ENCODE measurements around the gene POGLUT2. TPM values are rescaled to one million over a fixed set of nuclear protein-coding genes. Genes with fewer than 3 reads are reported as not detected.

Gene POGLUT2
- total and polyA plus RNA-seq, 4 experiments from 2014 or later, result 0.48 to 1.9 (median 1.3) TPM

- Mint-ChIP-seq H3K4me1 (peaks cover 13 to 41% (median 31%) of the 10 kb centered on the region in 4 donors), H3K4me3 (no peak overlapping the region), H3K36me3 (peaks cover 6 to 8% of the 10 kb centered on the region in 2 donors), H3K9me3 (no peaks in the 10 kb centered on the region), H3K27ac (peak overlapping the region in 4 of 7 donors; percentile 0 to 71 (median 2)), H3K27me3 (no peaks in the 10 kb centered on the region)
- Histone ChIP-seq H3K27me3 (ENCODE audit: insufficient read depth, low read length) (no peaks in the 10 kb centered on the region), H3K9me3 (ENCODE audit: control insufficient read depth in 1 of 2, low read length in 2 of 2) (no peaks in the 10 kb centered on the region), H3K36me3 (ENCODE audit: insufficient read depth, low read length) (no peaks in the 10 kb centered on the region), H3K27ac (ENCODE audit: low read depth, low read length) (no peak overlapping the region), H3K4me3 (ENCODE audit: low read length in 2 of 2) (no peak overlapping the region), H3K4me1 (ENCODE audit: insufficient read depth, low read length) (peaks cover 18% of the 10 kb centered on the region)
- CTCF ChIA-PET (ENCODE audit: partially characterized antibody), result interaction anchor here (0.9 to 2.3 kb wide), 5 partner anchors 31 to 190 kb away, joined by 4 to 8 read pairs (median 4); no protein-coding TSS in a partner anchor
- POLR2A ChIA-PET (ENCODE audit: partially characterized antibody), result no interaction called here
- no peak for DNase-seq
- intact Hi-C loops (cut with micrococcal nuclease), result no loop called here
These were observed 29.1 kb downstream of the POGLUT2 start for GRCh38 chr13:102769679-102770078.

- Histone ChIP-seq H3K27me3 (ENCODE audit: insufficient read depth, low read length) (no peaks in the 10 kb centered on the region), H3K4me3 (ENCODE audit: low read length in 2 of 2) (no peak overlapping the region), H3K27ac (ENCODE audit: low read depth, low read length) (no peak overlapping the region), H3K36me3 (ENCODE audit: insufficient read depth, low read length) (no peaks in the 10 kb centered on the region), H3K9me3 (ENCODE audit: control insufficient read depth in 1 of 2, low read length in 2 of 2) (no peaks in the 10 kb centered on the region), H3K4me1 (ENCODE audit: insufficient read depth, low read length) (peaks cover 14% of the 10 kb centered on the region)
- H3K4me3 Mint-ChIP-seq, result no peak overlapping the region
- ChIA-PET POLR2A (ENCODE audit: partially characterized antibody) (interaction anchor here (0.7 kb wide), 1 partner anchor 10 kb away, joined by 3 read pairs; no protein-coding TSS in a partner anchor), CTCF (ENCODE audit: partially characterized antibody) (interaction anchor here (0.9 to 2.3 kb wide), 4 partner anchors 32 to 189 kb away, joined by 4 to 8 read pairs (median 5); no protein-coding TSS in a partner anchor)
- peaks cover 6 to 7% of the 10 kb centered on the region in 2 donors for H3K36me3 Mint-ChIP-seq
- H3K27ac Mint-ChIP-seq, result no peak overlapping the region
- H3K27me3 Mint-ChIP-seq, result no peaks in the 10 kb centered on the region
- DNase-seq, result no peak
- peaks cover 13 to 33% (median 26%) of the 10 kb centered on the region in 4 donors for H3K4me1 Mint-ChIP-seq
- intact Hi-C loops (cut with micrococcal nuclease), result no loop called here
- no peaks in the 10 kb centered on the region for H3K9me3 Mint-ChIP-seq
These were observed 29.9 kb downstream of the POGLUT2 start for GRCh38 chr13:102768909-102769308.

GRCh38 chr13:102763741-102764140 lies 35.0 kb downstream of the POGLUT2 start:
- ChIA-PET POLR2A (ENCODE audit: partially characterized antibody) (no interaction called here), CTCF (ENCODE audit: partially characterized antibody) (no interaction called here)
- H3K27me3 ChIP-seq (ENCODE audit: insufficient read depth, low read length), result no peaks in the 10 kb centered on the region
- Mint-ChIP-seq H3K27me3 (no peaks in the 10 kb centered on the region), H3K36me3 (peaks cover 3 to 6% of the 10 kb centered on the region in 2 donors), H3K27ac (no peak overlapping the region), H3K4me3 (no peak overlapping the region), H3K4me1 (no peaks in the 10 kb centered on the region), H3K9me3 (no peaks in the 10 kb centered on the region)
- H3K36me3 ChIP-seq (ENCODE audit: insufficient read depth, low read length), result no peaks in the 10 kb centered on the region
- H3K27ac ChIP-seq (ENCODE audit: low read depth, low read length), result no peak overlapping the region
- no peaks in the 10 kb centered on the region for H3K4me1 ChIP-seq (ENCODE audit: insufficient read depth, low read length)
- no peak for DNase-seq
- H3K9me3 ChIP-seq (ENCODE audit: control insufficient read depth in 1 of 2, low read length in 2 of 2), result no peaks in the 10 kb centered on the region
- no peak overlapping the region for H3K4me3 ChIP-seq (ENCODE audit: low read length in 2 of 2)
- intact Hi-C loops (cut with micrococcal nuclease), result no loop called here

GRCh38 chr13:102761071-102761470 lies 37.7 kb downstream of the POGLUT2 start:
- no peaks in the 10 kb centered on the region for H3K27me3 Mint-ChIP-seq
- no peaks in the 10 kb centered on the region for H3K27me3 ChIP-seq (ENCODE audit: insufficient read depth, low read length)
- CTCF ChIA-PET (ENCODE audit: partially characterized antibody), result no interaction called here
- H3K4me1 Mint-ChIP-seq, result no peaks in the 10 kb centered on the region
- POLR2A ChIA-PET (ENCODE audit: partially characterized antibody), result no interaction called here
- H3K9me3 ChIP-seq (ENCODE audit: control insufficient read depth in 1 of 2, low read length in 2 of 2), result no peaks in the 10 kb centered on the region
- no peak overlapping the region for H3K27ac Mint-ChIP-seq
- H3K27ac ChIP-seq (ENCODE audit: low read depth, low read length), result no peak overlapping the region
- H3K4me3 ChIP-seq (ENCODE audit: low read length in 2 of 2), result no peak overlapping the region
- no peaks in the 10 kb centered on the region for H3K9me3 Mint-ChIP-seq
- no peak for DNase-seq
- no peaks in the 10 kb centered on the region for H3K36me3 ChIP-seq (ENCODE audit: insufficient read depth, low read length)
- no peaks in the 10 kb centered on the region for H3K36me3 Mint-ChIP-seq
- H3K4me1 ChIP-seq (ENCODE audit: insufficient read depth, low read length), result no peaks in the 10 kb centered on the region
- no peak overlapping the region for H3K4me3 Mint-ChIP-seq
- intact Hi-C loops (cut with micrococcal nuclease), result no loop called here

GRCh38 chr13:102758842-102759241 lies 39.9 kb downstream of the POGLUT2 start:
- H3K27me3 Mint-ChIP-seq, result no peaks in the 10 kb centered on the region
- no peak overlapping the region for H3K4me3 ChIP-seq (ENCODE audit: low read length in 2 of 2)
- H3K4me3 Mint-ChIP-seq, result no peak overlapping the region
- H3K36me3 ChIP-seq (ENCODE audit: insufficient read depth, low read length), result no peaks in the 10 kb centered on the region
- POLR2A ChIA-PET (ENCODE audit: partially characterized antibody), result no interaction called here
- H3K36me3 Mint-ChIP-seq, result no peaks in the 10 kb centered on the region
- H3K27ac ChIP-seq (ENCODE audit: low read depth, low read length), result no peak overlapping the region
- H3K4me1 Mint-ChIP-seq, result no peaks in the 10 kb centered on the region
- no peaks in the 10 kb centered on the region for H3K4me1 ChIP-seq (ENCODE audit: insufficient read depth, low read length)
- no peaks in the 10 kb centered on the region for H3K27me3 ChIP-seq (ENCODE audit: insufficient read depth, low read length)
- no peak for DNase-seq
- H3K27ac Mint-ChIP-seq, result no peak overlapping the region
- CTCF ChIA-PET (ENCODE audit: partially characterized antibody), result interaction anchor here (1.0 kb wide), 1 partner anchor 112 kb away, joined by 4 read pairs; no protein-coding TSS in a partner anchor
- intact Hi-C loops (cut with micrococcal nuclease), result no loop called here
- H3K9me3 Mint-ChIP-seq, result peaks cover 0 to 2% (median 0%) of the 10 kb centered on the region in 8 donors
- no peaks in the 10 kb centered on the region for H3K9me3 ChIP-seq (ENCODE audit: control insufficient read depth in 1 of 2, low read length in 2 of 2)

- no peak overlapping the region for H3K27ac Mint-ChIP-seq
- POLR2A ChIA-PET (ENCODE audit: partially characterized antibody), result no interaction called here
- DNase-seq, result no peak
- H3K4me3 ChIP-seq (ENCODE audit: low read length in 2 of 2), result no peak overlapping the region
- peaks cover 0 to 4% (median 0%) of the 10 kb centered on the region in 8 donors for H3K9me3 Mint-ChIP-seq
- no peaks in the 10 kb centered on the region for H3K9me3 ChIP-seq (ENCODE audit: control insufficient read depth in 1 of 2, low read length in 2 of 2)
- H3K36me3 Mint-ChIP-seq, result no peaks in the 10 kb centered on the region
- H3K4me1 ChIP-seq (ENCODE audit: insufficient read depth, low read length), result no peaks in the 10 kb centered on the region
- no peak overlapping the region for H3K4me3 Mint-ChIP-seq
- CTCF ChIA-PET (ENCODE audit: partially characterized antibody), result no interaction called here
- H3K27ac ChIP-seq (ENCODE audit: low read depth, low read length), result no peak overlapping the region
- H3K27me3 ChIP-seq (ENCODE audit: insufficient read depth, low read length), result no peaks in the 10 kb centered on the region
- no peaks in the 10 kb centered on the region for H3K36me3 ChIP-seq (ENCODE audit: insufficient read depth, low read length)
- no peaks in the 10 kb centered on the region for H3K4me1 Mint-ChIP-seq
- intact Hi-C loops (cut with micrococcal nuclease), result no loop called here
- no peaks in the 10 kb centered on the region for H3K27me3 Mint-ChIP-seq
These were observed 41.8 kb downstream of the POGLUT2 start for GRCh38 chr13:102757006-102757405.

GRCh38 chr13:102751886-102752285 lies 46.9 kb downstream of the POGLUT2 start:
- no peaks in the 10 kb centered on the region for H3K4me1 ChIP-seq (ENCODE audit: insufficient read depth, low read length)
- DNase-seq, result no peak
- Mint-ChIP-seq H3K27me3 (peaks cover 2 to 11% of the 10 kb centered on the region in 2 donors), H3K4me3 (no peak overlapping the region), H3K36me3 (peaks cover 0 to 4% of the 10 kb centered on the region in 2 donors), H3K27ac (no peak overlapping the region), H3K9me3 (peaks cover 0 to 7% (median 3%) of the 10 kb centered on the region in 8 donors), H3K4me1 (no peaks in the 10 kb centered on the region)
- H3K27ac ChIP-seq (ENCODE audit: low read depth, low read length), result no peak overlapping the region
- ChIA-PET CTCF (ENCODE audit: partially characterized antibody) (interaction anchor here (1.7 kb wide), 1 partner anchor 119 kb away, joined by 4 read pairs; no protein-coding TSS in a partner anchor), POLR2A (ENCODE audit: partially characterized antibody) (no interaction called here)
- H3K36me3 ChIP-seq (ENCODE audit: insufficient read depth, low read length), result no peaks in the 10 kb centered on the region
- no peak overlapping the region for H3K4me3 ChIP-seq (ENCODE audit: low read length in 2 of 2)
- H3K9me3 ChIP-seq (ENCODE audit: control insufficient read depth in 1 of 2, low read length in 2 of 2), result no peaks in the 10 kb centered on the region
- intact Hi-C loops (cut with micrococcal nuclease), result no loop called here
- H3K27me3 ChIP-seq (ENCODE audit: insufficient read depth, low read length), result no peaks in the 10 kb centered on the region
